ENCODE results near the gene DIAPH2.

DIAPH2 gene

DNA sequence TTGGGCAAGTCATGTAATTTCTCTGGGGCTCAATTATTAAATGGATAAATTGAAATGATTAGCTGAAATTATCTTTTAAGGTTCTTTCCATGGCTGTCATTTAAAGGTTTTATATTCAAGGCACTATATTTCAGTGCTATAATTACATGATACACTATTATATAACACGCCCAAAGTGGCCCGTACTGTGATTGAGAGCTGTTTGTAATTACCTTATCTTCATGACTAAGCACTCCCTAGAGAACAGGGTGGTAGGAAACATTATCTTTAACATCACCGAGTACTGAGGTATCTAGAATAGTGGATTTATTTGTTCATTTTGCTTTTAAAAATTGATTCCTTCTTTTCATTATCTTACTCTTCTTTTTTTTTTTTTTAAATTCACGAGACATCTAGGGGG, 79.0 kb downstream of the DIAPH2 start:
- DNase-seq (ENCODE audit: low read depth) = no peak
- TF ChIP-seq, protein P1, sequence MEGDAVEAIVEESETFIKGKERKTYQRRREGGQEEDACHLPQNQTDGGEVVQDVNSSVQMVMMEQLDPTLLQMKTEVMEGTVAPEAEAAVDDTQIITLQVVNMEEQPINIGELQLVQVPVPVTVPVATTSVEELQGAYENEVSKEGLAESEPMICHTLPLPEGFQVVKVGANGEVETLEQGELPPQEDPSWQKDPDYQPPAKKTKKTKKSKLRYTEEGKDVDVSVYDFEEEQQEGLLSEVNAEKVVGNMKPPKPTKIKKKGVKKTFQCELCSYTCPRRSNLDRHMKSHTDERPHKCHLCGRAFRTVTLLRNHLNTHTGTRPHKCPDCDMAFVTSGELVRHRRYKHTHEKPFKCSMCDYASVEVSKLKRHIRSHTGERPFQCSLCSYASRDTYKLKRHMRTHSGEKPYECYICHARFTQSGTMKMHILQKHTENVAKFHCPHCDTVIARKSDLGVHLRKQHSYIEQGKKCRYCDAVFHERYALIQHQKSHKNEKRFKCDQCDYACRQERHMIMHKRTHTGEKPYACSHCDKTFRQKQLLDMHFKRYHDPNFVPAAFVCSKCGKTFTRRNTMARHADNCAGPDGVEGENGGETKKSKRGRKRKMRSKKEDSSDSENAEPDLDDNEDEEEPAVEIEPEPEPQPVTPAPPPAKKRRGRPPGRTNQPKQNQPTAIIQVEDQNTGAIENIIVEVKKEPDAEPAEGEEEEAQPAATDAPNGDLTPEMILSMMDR (conservative IDR thresholded peaks at IDR 0.05; ENCODE audit: control insufficient read depth, insufficient read depth, low read depth, low read length) = no peak
- no peak overlapping the region for H3K4me3 ChIP-seq (ENCODE audit: control insufficient read depth, low read depth, low read length)

DNA sequence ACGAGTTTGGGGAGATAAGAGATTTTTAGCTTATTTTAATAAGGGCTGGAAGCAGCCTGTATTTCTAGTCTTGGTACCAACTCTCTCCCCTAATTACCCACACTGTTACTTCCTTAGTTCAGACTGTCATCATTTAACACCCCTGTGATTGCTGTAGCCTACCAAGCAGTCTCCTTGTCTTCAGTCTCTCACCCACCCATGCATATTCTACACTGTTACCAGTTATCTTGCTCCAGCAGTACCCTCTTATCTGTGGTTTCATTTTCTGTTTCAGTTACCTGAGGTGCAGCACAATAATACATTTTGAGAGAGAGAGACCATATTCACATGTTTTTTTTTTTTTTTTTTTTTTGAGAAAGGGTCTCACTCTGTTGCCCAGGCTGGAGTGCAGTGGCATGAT, 80.2 kb downstream of the DIAPH2 start:
- TF ChIP-seq, protein P1 (conservative IDR thresholded peaks at IDR 0.05; ENCODE audit: control insufficient read depth, insufficient read depth, low read depth, low read length) = no peak
- H3K4me3 ChIP-seq (ENCODE audit: control insufficient read depth, low read depth, low read length) = no peak overlapping the region
- DNase-seq (ENCODE audit: low read depth) = no peak

GRCh38 chrX:96770315-96770714, 85.7 kb downstream of the DIAPH2 start:
- peak; percentile 33 for DNase-seq (ENCODE audit: low read depth)
- TF ChIP-seq, protein P1 (conservative IDR thresholded peaks at IDR 0.05; ENCODE audit: control insufficient read depth, insufficient read depth, low read depth, low read length) = peak; percentile 50
- no peak overlapping the region for H3K4me3 ChIP-seq (ENCODE audit: control insufficient read depth, low read depth, low read length)

- TF ChIP-seq, protein P1 (conservative IDR thresholded peaks at IDR 0.05; ENCODE audit: control insufficient read depth, insufficient read depth, low read depth, low read length) = no peak
- DNase-seq (ENCODE audit: low read depth) = no peak
- H3K4me3 ChIP-seq (ENCODE audit: control insufficient read depth, low read depth, low read length) = no peak overlapping the region
These were observed 86.8 kb downstream of the DIAPH2 start for GRCh38 chrX:96771486-96771885.

DNA sequence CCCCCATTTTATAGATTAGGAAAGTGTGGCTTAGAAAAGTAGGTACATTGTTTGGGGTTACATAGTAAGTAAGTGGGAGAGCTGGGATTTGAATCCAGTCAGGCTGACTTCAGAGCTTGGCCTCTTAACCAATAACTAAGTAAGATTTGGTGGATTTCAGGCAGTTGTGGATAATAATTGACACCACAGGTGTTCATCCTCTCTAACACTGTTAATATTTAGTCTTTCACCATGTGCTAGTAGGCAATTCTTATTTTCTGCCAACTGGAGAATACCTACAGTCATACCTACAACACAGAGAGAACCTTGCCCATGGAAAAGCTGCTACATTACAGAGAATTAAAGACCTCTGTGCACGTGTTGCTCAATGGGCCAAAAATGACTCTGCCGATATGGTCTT, 89.5 kb downstream of the DIAPH2 start:
- TF ChIP-seq, protein P1 (conservative IDR thresholded peaks at IDR 0.05; ENCODE audit: control insufficient read depth, insufficient read depth, low read depth, low read length) = no peak
- no peak overlapping the region for H3K4me3 ChIP-seq (ENCODE audit: control insufficient read depth, low read depth, low read length)
- no peak for DNase-seq (ENCODE audit: low read depth)

- DNase-seq (ENCODE audit: low read depth) = peak; percentile 19
- no peak overlapping the region for H3K4me3 ChIP-seq (ENCODE audit: control insufficient read depth, low read depth, low read length)
- TF ChIP-seq, protein P1 (conservative IDR thresholded peaks at IDR 0.05; ENCODE audit: control insufficient read depth, insufficient read depth, low read depth, low read length) = no peak
These were observed 92.3 kb downstream of the DIAPH2 start for GRCh38 chrX:96776966-96777365.

GRCh38 chrX:96791559-96791958, 106.9 kb downstream of the DIAPH2 start:
- no peak overlapping the region for H3K4me3 ChIP-seq (ENCODE audit: control insufficient read depth, low read depth, low read length)
- TF ChIP-seq, protein P1 (conservative IDR thresholded peaks at IDR 0.05; ENCODE audit: control insufficient read depth, insufficient read depth, low read depth, low read length) = no peak
- DNase-seq (ENCODE audit: low read depth) = peak; percentile 83
